Activated naive CD4-positive, alpha-beta T cell treated with Interleukin-2 at 50 U/mL for 16 hours (primary cell): ENCODE data around the gene IGF2BP2.

Experiments
- DNase-seq: peaks from one replicate; pipeline ENCODE4 v3.0.0-alpha.2; 2020

Gene IGF2BP2

GRCh38 chr3:185631508-185632206 is 193.2 kb downstream of the IGF2BP2 start:
- no peak for DNase-seq

GRCh38 chr3:185631108-185631507 is 193.7 kb downstream of the IGF2BP2 start:
- DNase-seq, result no peak

GRCh38 chr3:185630182-185630622 is 194.6 kb downstream of the IGF2BP2 start:
- DNase-seq, result no peak

GRCh38 chr3:185629554-185630181 is 195.2 kb downstream of the IGF2BP2 start:
- DNase-seq, result no peak

- DNase-seq, result no peak
Measured at GRCh38 chr3:185625784-185626183, 199.1 kb downstream of the IGF2BP2 start.

- no peak for DNase-seq
Measured at GRCh38 chr3:185623939-185624665, 200.7 kb downstream of the IGF2BP2 start.

GRCh38 chr3:185613016-185613415 is 211.8 kb downstream of the IGF2BP2 start:
- no peak for DNase-seq

GRCh38 chr3:185606196-185606595 is 218.6 kb downstream of the IGF2BP2 start:
- DNase-seq, result no peak

- no peak for DNase-seq
Measured at GRCh38 chr3:185605566-185605965, 219.3 kb downstream of the IGF2BP2 start.

- DNase-seq, result no peak
Measured at GRCh38 chr3:185595526-185595925, 229.3 kb downstream of the IGF2BP2 start.

GRCh38 chr3:185594073-185594472 is 230.8 kb downstream of the IGF2BP2 start:
- DNase-seq, result no peak
